Cerebellar cortex (tissue), 1 donor: ENCODE measurements around the gene CTDSPL.
A peak's percentile ranks its signal among the peaks of the same experiment; 100 is the strongest.

ENCODE experiments used
- DNase-seq: peaks from one replicate; pipeline ENCODE4 v3.0.0-alpha.2; 2015; ENCODE audit warnings: low spot score

Gene CTDSPL

GRCh38 chr3:37891227-37891626 is 29.5 kb downstream of the CTDSPL start:
- DNase-seq, result no peak

GRCh38 chr3:37892927-37893600 is 31.4 kb downstream of the CTDSPL start:
- no peak for DNase-seq

- DNase-seq, result no peak
Observed at GRCh38 chr3:37896827-37897226, 35.1 kb downstream of the CTDSPL start.

GRCh38 chr3:37897763-37898162 is 36.1 kb downstream of the CTDSPL start:
- DNase-seq, result no peak

GRCh38 chr3:37898424-37898823 is 36.7 kb downstream of the CTDSPL start:
- no peak for DNase-seq

- DNase-seq, result no peak
Observed at GRCh38 chr3:37899101-37899707, 37.5 kb downstream of the CTDSPL start.

GRCh38 chr3:37899711-37900306 is 38.1 kb downstream of the CTDSPL start:
- DNase-seq, result no peak

- no peak for DNase-seq
Observed at GRCh38 chr3:37901721-37902120, 40.0 kb downstream of the CTDSPL start.

- DNase-seq, result no peak
Observed at GRCh38 chr3:37902674-37903073, 41.0 kb downstream of the CTDSPL start.

- DNase-seq, result no peak
Observed at GRCh38 chr3:37903320-37903719, 41.6 kb downstream of the CTDSPL start.

GRCh38 chr3:37903734-37904133 is 42.1 kb downstream of the CTDSPL start:
- DNase-seq, result no peak

GRCh38 chr3:37904601-37905000 is 42.9 kb downstream of the CTDSPL start:
- DNase-seq, result no peak

- DNase-seq, result no peak
Observed at GRCh38 chr3:37905346-37905745, 43.7 kb downstream of the CTDSPL start.

- peak; percentile 71 for DNase-seq
Observed at GRCh38 chr3:37905987-37906674, 44.5 kb downstream of the CTDSPL start.

GRCh38 chr3:37906734-37907282 is 45.1 kb downstream of the CTDSPL start:
- DNase-seq, result no peak

GRCh38 chr3:37907371-37907770 is 45.7 kb downstream of the CTDSPL start:
- no peak for DNase-seq

- DNase-seq, result peak; percentile 88
Observed at GRCh38 chr3:37907906-37908305, 46.2 kb downstream of the CTDSPL start.

GRCh38 chr3:37909067-37909911 is 47.6 kb downstream of the CTDSPL start:
- peak; percentile 68 for DNase-seq

GRCh38 chr3:37910671-37911400 is 49.2 kb downstream of the CTDSPL start:
- no peak for DNase-seq

- DNase-seq, result no peak
Observed at GRCh38 chr3:37912052-37912733, 50.5 kb downstream of the CTDSPL start.
